GM19467 (cell line): ENCODE results near the gene VPS50.

Source experiments
- ATAC-seq: cut with Tn5 transposase; IDR thresholded peaks from one replicate; pipeline ENCODE4 v1.9.1; 2021; ENCODE audit warnings: mild to moderate bottlenecking, moderate library complexity; ENCODE audit not compliant: unreplicated experiment

Gene VPS50

GRCh38 chr7:93238131-93238530, 6.0 kb downstream of the VPS50 start:
- no peak for ATAC-seq

DNA sequence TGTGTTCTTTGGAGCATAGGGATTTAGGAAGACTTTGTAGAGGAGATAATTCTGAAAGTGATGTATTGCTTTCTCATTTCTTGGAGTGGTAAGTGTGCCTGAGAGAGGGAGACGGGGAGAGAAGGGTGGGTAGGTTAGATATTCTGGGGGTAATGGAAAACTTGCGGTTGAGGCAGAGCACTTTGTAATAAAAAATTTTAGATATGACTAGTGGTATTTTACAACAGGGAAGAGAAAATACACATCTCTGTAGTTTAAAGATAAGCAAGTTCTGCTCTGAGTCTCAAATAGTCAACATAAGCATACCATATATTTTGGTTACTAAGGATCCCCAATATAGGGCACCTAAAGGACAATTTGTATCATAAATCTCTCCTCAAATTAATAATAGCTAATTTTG, 6.6 kb downstream of the VPS50 start:
- no peak for ATAC-seq

- ATAC-seq: no peak
Observed at GRCh38 chr7:93239824-93240223, 7.7 kb downstream of the VPS50 start.

GRCh38 chr7:93242106-93242505, 9.9 kb downstream of the VPS50 start:
- no peak for ATAC-seq

DNA sequence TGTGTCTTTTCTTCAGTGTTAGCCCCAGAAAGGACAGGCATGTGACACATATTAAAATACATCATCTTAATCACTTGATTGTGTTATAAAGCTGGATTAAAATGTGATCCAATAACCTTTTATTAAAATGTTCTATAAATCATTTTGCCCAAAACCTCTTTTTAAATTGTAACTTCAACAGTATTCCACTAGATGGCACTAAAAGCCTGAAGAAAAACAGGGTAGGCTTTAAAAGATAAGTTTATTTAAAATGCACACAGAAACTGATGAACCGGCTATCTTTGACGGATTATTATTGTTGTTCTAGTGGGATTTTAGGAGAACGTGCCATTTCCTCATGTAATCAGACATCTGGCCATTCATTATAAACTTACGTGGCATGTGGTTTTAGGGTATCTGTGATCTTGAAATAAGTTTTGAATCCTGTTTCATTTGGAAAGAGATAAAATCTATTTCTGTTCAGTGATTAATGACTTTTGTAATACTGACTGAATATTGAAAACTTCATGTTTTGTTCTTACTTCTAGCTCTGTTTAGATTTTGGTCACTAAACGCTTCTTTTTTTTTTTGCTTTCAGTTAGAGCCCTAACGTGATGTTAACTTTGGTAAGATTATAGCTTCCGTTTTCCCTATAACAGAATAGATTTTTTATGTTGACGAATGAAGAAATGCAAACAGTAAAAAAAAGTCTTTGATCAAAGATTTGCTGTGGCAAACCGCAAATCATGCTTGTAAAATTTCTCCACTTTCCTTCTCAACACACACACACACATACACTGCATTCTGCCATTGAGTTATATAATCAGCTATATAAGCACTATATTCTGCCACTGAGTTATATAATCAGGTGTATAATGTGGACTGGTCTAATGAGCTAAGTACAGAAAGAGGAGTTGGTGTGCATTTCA, 13.6 kb downstream of the VPS50 start:
- ATAC-seq: no peak

DNA sequence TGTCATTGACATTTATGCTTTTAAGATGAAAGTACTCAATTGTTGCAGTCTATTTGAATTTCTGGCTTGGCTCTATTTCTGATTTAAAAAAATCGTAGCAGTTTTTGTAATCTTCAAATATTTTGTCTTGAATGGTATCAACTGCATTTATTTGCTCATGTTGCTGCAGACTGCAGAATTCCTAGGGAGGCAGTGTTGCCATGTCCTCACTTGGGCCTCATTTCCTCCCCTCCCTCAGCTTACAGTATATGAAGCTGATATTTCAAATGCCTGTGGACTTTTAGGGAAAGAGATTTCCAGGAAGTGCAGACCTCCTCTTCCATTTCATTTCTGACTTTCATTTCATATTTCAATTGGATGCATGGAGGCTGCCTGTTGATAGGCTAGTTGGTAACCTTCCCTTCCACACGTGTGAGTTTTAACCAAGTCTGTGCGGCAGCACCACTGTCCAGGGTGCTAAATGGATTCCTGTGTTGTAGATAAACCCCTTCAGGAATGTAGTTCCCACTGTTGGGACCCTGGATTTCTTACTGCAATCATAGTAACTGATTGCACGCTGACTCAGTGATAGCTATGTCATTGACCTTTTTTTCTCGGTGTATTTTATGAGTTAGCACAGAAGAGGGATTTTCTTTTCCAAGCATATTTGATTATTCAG, 17.5 kb downstream of the VPS50 start:
- no peak for ATAC-seq

GRCh38 chr7:93258661-93259060, 26.5 kb downstream of the VPS50 start:
- no peak for ATAC-seq

DNA sequence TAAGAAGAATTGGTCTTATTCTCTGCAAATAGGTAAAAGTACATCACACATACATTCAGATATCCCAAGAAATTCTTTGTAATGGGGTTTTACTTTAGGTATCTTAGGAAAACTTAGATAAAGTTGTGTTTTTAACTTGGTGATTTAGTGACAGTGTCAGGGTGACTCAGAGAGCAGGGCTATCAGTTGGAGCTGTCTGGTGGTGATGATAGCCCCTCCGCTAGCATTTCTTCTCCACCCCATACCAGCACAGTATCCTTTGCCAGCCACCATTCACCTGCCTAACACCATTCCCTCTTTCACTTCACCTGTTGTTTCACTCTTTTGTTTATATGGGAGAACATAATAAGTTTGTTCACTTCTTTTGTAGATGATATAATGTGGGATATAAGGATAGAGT, 30.4 kb downstream of the VPS50 start:
- ATAC-seq: no peak

DNA sequence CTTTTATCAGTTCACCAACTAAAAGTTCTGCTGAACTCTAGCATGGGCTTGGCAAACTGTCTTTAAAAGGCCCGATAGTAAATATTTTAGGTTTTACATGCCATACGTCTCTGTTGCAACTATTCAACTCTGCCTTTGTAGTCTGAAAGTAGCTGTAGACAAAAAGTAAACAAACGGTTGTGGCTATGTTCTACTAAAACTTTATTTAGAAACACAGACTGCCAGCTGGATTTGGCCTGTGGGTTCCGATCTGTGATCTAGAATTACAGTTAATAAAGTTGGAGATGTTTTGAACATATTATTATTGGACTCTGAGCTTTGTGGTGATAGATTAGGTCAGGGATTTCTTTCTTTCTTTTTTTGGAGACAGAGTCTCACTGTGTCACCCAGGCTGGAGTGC, 33.1 kb downstream of the VPS50 start:
- ATAC-seq: no peak

DNA sequence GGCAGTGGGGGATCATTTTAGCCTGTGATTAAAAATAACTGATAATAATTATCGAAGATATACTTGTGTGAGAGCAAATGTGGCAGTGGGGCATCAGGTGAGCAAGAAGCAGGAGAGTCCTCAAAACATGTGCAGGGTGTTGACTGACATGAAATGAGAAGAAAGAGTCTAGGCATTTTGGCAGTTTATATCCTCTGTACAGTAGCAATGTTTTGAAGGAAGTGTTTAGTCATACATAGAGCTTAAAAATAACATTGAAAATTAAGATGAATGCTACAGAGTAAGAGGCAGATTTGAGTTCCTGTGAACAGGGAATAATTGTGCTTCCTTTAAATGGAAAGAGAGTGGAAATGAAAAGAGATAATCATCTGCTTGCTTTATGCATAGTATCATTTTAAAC, 47.4 kb downstream of the VPS50 start:
- ATAC-seq: no peak

GRCh38 chr7:93284908-93285307, 52.7 kb downstream of the VPS50 start:
- ATAC-seq: no peak

GRCh38 chr7:93293229-93293628, 61.1 kb downstream of the VPS50 start:
- no peak for ATAC-seq

- no peak for ATAC-seq
Observed at GRCh38 chr7:93298206-93298605, 66.0 kb downstream of the VPS50 start.

DNA sequence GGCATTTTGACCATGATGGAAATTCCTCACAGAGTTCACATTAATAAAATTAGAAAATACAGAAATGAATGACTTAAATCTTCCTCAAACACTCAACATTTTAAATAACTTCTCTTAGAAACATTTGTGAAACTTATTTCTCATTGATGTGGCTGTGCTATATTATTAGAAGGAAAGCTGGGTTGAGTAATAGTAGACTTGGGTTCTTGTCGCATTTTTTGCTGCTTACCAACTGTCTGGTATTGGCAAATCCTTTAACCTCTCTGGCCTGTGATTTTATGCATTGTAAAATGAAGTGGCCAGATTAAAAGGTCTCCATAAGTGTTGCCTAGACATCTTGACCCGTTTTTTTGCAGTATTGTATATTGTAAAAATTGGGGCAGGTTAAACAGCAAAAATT, 66.5 kb downstream of the VPS50 start:
- ATAC-seq: no peak

DNA sequence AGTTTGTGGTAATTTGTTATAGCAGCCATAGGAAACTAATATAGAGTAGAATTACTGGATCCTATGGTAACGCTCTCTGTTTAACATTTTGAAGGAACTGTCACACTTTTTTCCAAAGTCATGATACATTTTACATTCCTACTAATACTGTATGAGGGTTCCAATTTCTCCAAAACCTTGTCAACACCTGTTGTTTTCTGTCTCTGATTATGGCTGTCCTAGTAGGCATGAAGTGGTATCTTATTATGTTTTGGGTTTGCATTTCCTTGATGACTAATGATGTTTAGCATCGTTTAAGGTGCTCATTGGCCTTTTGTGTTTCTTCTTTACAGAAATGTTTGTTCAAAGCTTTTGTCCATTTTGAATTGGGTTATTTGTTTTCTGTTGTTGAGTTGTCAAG, 69.6 kb downstream of the VPS50 start:
- ATAC-seq: no peak

DNA sequence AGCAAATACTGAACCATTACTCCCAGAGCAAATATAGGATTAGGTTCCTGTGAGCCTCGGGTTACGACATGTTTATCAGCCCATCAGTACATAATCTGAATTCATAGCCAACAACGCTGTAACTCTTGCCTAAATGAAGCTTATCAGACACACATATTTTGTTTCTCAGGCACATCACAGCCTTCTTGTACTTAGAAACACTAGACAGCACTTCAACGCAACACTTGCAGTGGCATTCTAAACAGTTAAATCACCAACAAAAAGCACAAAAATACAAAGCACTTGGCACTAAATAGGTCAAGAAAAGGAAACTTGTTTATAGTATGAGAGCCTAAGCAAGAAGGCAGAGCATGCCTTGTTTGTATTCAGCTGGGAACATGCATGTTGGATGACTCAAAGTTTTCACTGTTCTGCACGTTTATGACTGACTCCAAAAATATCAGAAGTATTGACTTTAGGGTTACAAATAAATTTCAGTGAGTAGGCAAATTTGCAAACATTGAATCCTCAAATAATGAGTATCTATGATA, 75.0 kb downstream of the VPS50 start:
- ATAC-seq: no peak

GRCh38 chr7:93307943-93308342, 75.8 kb downstream of the VPS50 start:
- ATAC-seq: no peak

DNA sequence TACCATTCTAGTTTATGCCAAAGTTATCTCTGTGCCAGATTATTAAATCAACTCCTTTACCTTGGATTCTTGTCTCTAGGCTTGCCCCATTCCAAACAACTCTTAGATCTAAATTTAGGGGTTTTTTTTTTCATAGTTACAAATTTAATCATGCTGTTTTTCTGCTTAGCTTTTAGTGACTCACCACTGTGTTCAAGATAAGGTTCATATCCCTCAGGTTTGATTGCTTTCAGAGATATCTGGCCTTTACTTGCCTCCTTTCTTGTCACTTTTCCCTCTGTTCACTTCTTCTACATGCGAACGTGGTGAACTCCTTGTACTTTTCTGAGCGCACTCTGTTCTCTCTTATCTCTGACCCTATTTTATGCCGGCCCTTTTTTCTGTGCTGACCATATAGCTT, 78.2 kb downstream of the VPS50 start:
- no peak for ATAC-seq

GRCh38 chr7:93314449-93314848, 82.3 kb downstream of the VPS50 start:
- ATAC-seq: no peak

GRCh38 chr7:93315896-93316295, 83.7 kb downstream of the VPS50 start:
- no peak for ATAC-seq

DNA sequence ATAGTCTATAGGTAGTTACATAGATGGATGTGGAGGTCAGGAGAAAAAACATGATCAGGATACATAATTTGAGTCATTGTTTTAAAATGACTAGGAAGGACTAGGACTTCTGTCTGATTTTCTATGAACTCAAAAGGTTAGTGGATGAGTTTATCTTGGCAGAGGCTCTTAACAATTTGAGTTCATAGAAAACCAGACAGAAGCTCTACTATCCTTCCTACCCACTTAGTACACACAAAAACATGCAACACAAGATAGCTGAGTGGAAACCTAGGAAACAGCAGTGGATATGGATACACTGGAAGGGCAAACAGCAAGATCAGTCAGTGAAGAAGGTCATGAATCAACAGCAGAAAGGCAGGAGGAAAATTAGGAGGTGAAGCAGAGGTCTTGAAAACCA, 84.6 kb downstream of the VPS50 start:
- ATAC-seq: no peak

DNA sequence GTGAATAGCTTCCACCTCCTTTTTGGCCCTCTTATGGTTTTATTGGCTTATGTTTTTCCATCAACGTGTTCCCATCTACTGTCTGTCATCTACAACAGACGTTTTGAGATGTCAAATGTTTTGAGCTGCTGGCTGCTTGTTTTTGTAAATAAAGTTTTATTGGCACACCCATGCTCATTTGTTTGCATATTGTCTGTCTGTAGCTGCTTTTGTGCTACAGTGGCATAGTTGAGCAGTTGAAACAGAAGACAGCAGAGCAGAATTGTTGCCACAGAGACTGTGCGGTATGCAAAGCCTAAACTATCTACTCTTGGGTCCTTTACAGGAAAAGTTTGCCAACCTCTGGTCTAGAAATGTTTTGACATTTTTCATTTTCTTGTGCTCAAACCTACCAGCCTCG, 88.7 kb downstream of the VPS50 start:
- ATAC-seq: no peak
